Sigmoid colon (tissue), 7 donors: ENCODE measurements around the gene MAPKAPK3. TPM values are rescaled to one million over a fixed set of nuclear protein-coding genes. Genes with fewer than 3 reads are reported as not detected.

ENCODE experiments used
- DNase-seq: peaks from one replicate; pipeline ENCODE4 v3.0.0-alpha.2; 2019
- H3K27ac ChIP-seq, 4 donors: fragments of 200-600 bp; sonication (generic); one replicate each; pipeline ENCODE4 v1.5.1; 2016 to 2019; ENCODE audit warnings: mild to moderate bottlenecking in 1 of 4
- H3K27me3 ChIP-seq, 3 donors: fragments of 200-600 bp; sonication (generic); one replicate each; pipeline ENCODE4 v1.5.1; 2019; ENCODE audit warnings: mild to moderate bottlenecking in 1 of 3
- H3K36me3 ChIP-seq, 4 donors: fragments of 200-600 bp; sonication (generic); one replicate each; pipeline ENCODE4 v1.5.1; 2016 to 2019
- H3K4me1 ChIP-seq, 4 donors: fragments of 200-600 bp; sonication (generic); one replicate each; pipeline ENCODE4 v1.5.1; 2017 to 2019
- H3K4me3 ChIP-seq, 4 donors: fragments of 200-600 bp; sonication (generic); one replicate each; pipeline ENCODE4 v1.5.1; 2017 to 2019; ENCODE audit warnings: mild to moderate bottlenecking in 2 of 4, moderate library complexity in 1 of 4
- H3K9me3 ChIP-seq, 4 donors: fragments of 200-600 bp in 3 of 4; sonication (generic) in 3 of 4; one replicate each; pipeline versions ENCODE4 v1.5.1 to v1.6.1; 2013 to 2019
- CTCF ChIP-seq, 4 experiments: fragments of 450-650 bp in 3 of 4; fragments of 200-600 bp in 1 of 4; IDR thresholded peaks; one replicate each; pipeline ENCODE4 v1.5.1; 2016 to 2019; ENCODE audit warnings: antibody characterized with exemption in 4 of 4, mild to moderate bottlenecking in 3 of 4, moderate library complexity in 2 of 4
- EP300 ChIP-seq, 4 donors: sonication (generic); formaldehyde crosslinking; IDR thresholded peaks; one replicate each; pipeline ENCODE4 v1.6.1; 2017; ENCODE audit warnings: antibody characterized with exemption in 4 of 4
- POLR2A ChIP-seq, 2 donors: fragments of 450-650 bp; IDR thresholded peaks; one replicate each; pipeline ENCODE4 v1.6.1; 2016; ENCODE audit warnings: antibody characterized with exemption in 2 of 2, mild to moderate bottlenecking in 2 of 2, moderate library complexity in 2 of 2
- POLR2AphosphoS5 ChIP-seq, 4 donors: sonication (generic); formaldehyde crosslinking; IDR thresholded peaks; one replicate each; pipeline ENCODE4 v1.6.1; 2017; ENCODE audit warnings: antibody characterized with exemption in 4 of 4
- WGBS, 2 donors: extraction: QIAGEN DNeasy Blood & Tissue Kit; methylation state at CpG; one replicate each; pipeline ENCODE4 v1.1.7; 2013; 5-methylcytosine and 5-hydroxymethylcytosine counted together
- intact Hi-C: fragments of 100-400 bp; cut with DNase I; formaldehyde crosslinking; loops from one replicate; pipeline ENCODE4 v1.15.1; 2023
- polyA plus RNA-seq, 3 donors: library from polyadenylated mRNA; stranded (reverse); fragments of 200-250 nt; gene quantifications; one replicate each; pipeline ENCODE4 v1.2.3, GENCODE V29; 2013
- total RNA-seq, 4 donors: library from RNA; depleted of rRNA; stranded (reverse); fragments of >200 nt; gene quantifications; one replicate each; pipeline ENCODE4 v1.1.0, GENCODE V29; 2016
- donor health status: healthy with polysubstance abuse.
- donor health status: Bipolar disorder and iron deficiency.
- donor health status: healthy.

The MAPKAPK3 gene
- total and polyA plus RNA-seq, 7 donors, result 15.2 to 32.8 (median 19.8) TPM

- intact Hi-C loops, result no loop called here
- DNase-seq, result no peak
- Histone ChIP-seq H3K27me3 (no peaks in the 10 kb centered on the region), H3K4me1 (no peaks in the 10 kb centered on the region), H3K27ac (no peak overlapping the region), H3K4me3 (no peak overlapping the region), H3K9me3 (no peaks in the 10 kb centered on the region), H3K36me3 (no peaks in the 10 kb centered on the region)
- WGBS, 2 donors, result 91 to 93% methylated on average over 3 of the region's 3 CpGs
- no peak for TF ChIP-seq CTCF (IDR thresholded peaks at IDR 0.05)
- TF ChIP-seq EP300 (IDR thresholded peaks at IDR 0.05), result no peak
- TF ChIP-seq POLR2A (IDR thresholded peaks at IDR 0.05), result no peak
- no peak for TF ChIP-seq POLR2AphosphoS5 (IDR thresholded peaks at IDR 0.05)
These were observed 40.9 kb downstream of the MAPKAPK3 start for GRCh38 chr3:50657816-50658215.

- Histone ChIP-seq H3K36me3 (no peaks in the 10 kb centered on the region), H3K4me1 (no peaks in the 10 kb centered on the region), H3K27me3 (no peaks in the 10 kb centered on the region), H3K27ac (no peak overlapping the region), H3K4me3 (no peak overlapping the region), H3K9me3 (no peaks in the 10 kb centered on the region)
- intact Hi-C loops, result no loop called here
- no peak for TF ChIP-seq POLR2A (IDR thresholded peaks at IDR 0.05)
- TF ChIP-seq CTCF (IDR thresholded peaks at IDR 0.05), result no peak
- no peak for TF ChIP-seq EP300 (IDR thresholded peaks at IDR 0.05)
- TF ChIP-seq POLR2AphosphoS5 (IDR thresholded peaks at IDR 0.05), result no peak
- DNase-seq, result no peak
- 91 to 93% methylated on average over 6 of the region's 6 CpGs for WGBS, 2 donors
These were observed 41.5 kb downstream of the MAPKAPK3 start for GRCh38 chr3:50658416-50658815.

GRCh38 chr3:50658831-50659230, 41.9 kb downstream of the MAPKAPK3 start:
- WGBS, 2 donors, result 73 to 89% methylated on average over 3 of the region's 3 CpGs
- no peak for DNase-seq
- intact Hi-C loops, result no loop called here

GRCh38 chr3:50660386-50660785, 43.4 kb downstream of the MAPKAPK3 start:
- Histone ChIP-seq H3K4me3 (no peak overlapping the region), H3K27me3 (no peaks in the 10 kb centered on the region), H3K4me1 (no peaks in the 10 kb centered on the region), H3K36me3 (no peaks in the 10 kb centered on the region), H3K27ac (no peak overlapping the region), H3K9me3 (no peaks in the 10 kb centered on the region)
- intact Hi-C loops, result no loop called here
- no peak for DNase-seq
- 91 to 93% methylated on average over 10 of the region's 10 CpGs for WGBS, 2 donors
- TF ChIP-seq POLR2AphosphoS5 (IDR thresholded peaks at IDR 0.05) (no peak), POLR2A (IDR thresholded peaks at IDR 0.05) (no peak)

More at GRCh38 chr3:50658831-50659230, 41.9 kb downstream of the MAPKAPK3 start:
- no peaks in the 10 kb centered on the region for H3K4me1 ChIP-seq
- no peaks in the 10 kb centered on the region for H3K27me3 ChIP-seq
- H3K27ac ChIP-seq, result no peak overlapping the region
- H3K36me3 ChIP-seq, result no peaks in the 10 kb centered on the region
- H3K4me3 ChIP-seq, result no peak overlapping the region
- TF ChIP-seq POLR2A (IDR thresholded peaks at IDR 0.05) (no peak), POLR2AphosphoS5 (IDR thresholded peaks at IDR 0.05) (no peak), EP300 (IDR thresholded peaks at IDR 0.05) (no peak), CTCF (IDR thresholded peaks at IDR 0.05) (no peak)
- no peaks in the 10 kb centered on the region for H3K9me3 ChIP-seq

- Histone ChIP-seq H3K4me1 (no peaks in the 10 kb centered on the region), H3K27me3 (no peaks in the 10 kb centered on the region), H3K36me3 (no peaks in the 10 kb centered on the region), H3K27ac (no peak overlapping the region), H3K4me3 (no peak overlapping the region), H3K9me3 (no peaks in the 10 kb centered on the region)
- TF ChIP-seq POLR2A (IDR thresholded peaks at IDR 0.05) (no peak), CTCF (IDR thresholded peaks at IDR 0.05) (no peak), POLR2AphosphoS5 (IDR thresholded peaks at IDR 0.05) (no peak), EP300 (IDR thresholded peaks at IDR 0.05) (no peak)
- 73 to 84% methylated on average over 6 of the region's 6 CpGs for WGBS, 2 donors
- DNase-seq, result no peak
- intact Hi-C loops, result no loop called here
These were observed 44.4 kb downstream of the MAPKAPK3 start for GRCh38 chr3:50661321-50661837.
